ENCODE results near the gene BRIP1. TPM values are rescaled to one million over a fixed set of nuclear protein-coding genes. Genes with fewer than 3 reads are reported as not detected.
A peak's percentile ranks its signal among the peaks of the same experiment; 100 is the strongest.

The BRIP1 gene
- total RNA-seq, result 1 to 10 TPM in 2 of 4 donors, under 1 TPM in 2; 0.80 to 2.4 (median 0.93) TPM

DNA sequence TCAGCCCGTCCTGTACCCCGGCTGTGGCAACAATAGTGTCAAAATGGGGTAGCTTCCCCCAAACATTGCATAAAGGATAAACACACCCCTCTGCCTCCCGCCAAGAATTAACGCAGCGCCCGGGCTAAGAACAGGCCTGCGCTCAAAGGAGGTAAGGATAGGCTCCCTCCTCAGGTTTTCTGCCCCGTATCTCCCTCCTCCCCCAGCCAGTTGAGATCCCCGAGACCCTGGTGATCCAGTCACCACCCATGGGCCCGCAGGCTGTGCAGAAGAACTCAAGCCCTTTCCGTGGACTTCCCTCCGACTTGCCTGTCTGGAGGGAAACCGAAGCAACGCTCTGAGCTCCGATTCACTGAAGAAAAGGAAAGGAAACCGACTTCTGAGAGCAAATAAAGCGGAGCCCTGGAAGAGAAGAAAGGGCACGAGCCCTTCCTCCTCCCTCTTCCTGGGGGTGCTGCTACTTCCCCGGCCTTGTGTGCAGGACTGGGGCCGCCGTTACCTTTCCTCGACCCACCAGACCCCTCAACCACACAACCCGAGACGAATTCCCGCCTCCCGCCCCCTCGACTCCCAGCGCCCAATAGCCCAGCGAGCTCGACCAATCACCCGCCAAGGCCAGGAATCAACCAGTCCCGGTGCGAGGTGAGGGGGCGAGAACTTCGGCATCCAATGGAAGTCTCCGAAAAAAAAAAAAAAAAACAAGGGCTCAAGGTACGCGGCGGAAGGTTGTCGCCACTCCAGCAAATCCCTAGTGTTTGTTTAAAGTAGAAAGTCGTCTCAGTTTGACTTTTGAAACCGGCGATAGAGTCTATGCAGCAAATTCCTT lies at the start of gene BRIP1:
Gene BRIP1 (minus strand): TSS at position 554 of the 826 bp plus-strand sequence. CDS start 1,989 bp downstream, outside the sequence.
- TF ChIP-seq CTCF (IDR thresholded peaks at IDR 0.05) (no peak), POLR2A (IDR thresholded peaks at IDR 0.05) (no peak)
- DNase-seq (ENCODE audit: low spot score in 2 of 2), result peak; percentile 90 to 98
- intact Hi-C loops (cut with DNase I; ENCODE audit: low total_unique reads), result no loop called here
- H3K4me3 ChIP-seq (ENCODE audit: low read depth, poor library complexity, severe bottlenecking), result peak within 1 kb of the TSS; percentile 64
- 0 to 1% methylated on average over 43 of the region's 43 CpGs for WGBS, 2 donors

GRCh38 chr17:61908292-61909037 lies 45.1 kb upstream of the BRIP1 start:
- WGBS, 2 donors, result 81 to 91% methylated on average over 7 of the region's 7 CpGs
- TF ChIP-seq POLR2A (IDR thresholded peaks at IDR 0.05) (no peak), CTCF (IDR thresholded peaks at IDR 0.05) (no peak)
- no peak overlapping the region for H3K4me3 ChIP-seq (ENCODE audit: low read depth, poor library complexity, severe bottlenecking)
- no peak for DNase-seq (ENCODE audit: low spot score in 2 of 2)
- intact Hi-C loops (cut with DNase I; ENCODE audit: low total_unique reads), result no loop called here

DNA sequence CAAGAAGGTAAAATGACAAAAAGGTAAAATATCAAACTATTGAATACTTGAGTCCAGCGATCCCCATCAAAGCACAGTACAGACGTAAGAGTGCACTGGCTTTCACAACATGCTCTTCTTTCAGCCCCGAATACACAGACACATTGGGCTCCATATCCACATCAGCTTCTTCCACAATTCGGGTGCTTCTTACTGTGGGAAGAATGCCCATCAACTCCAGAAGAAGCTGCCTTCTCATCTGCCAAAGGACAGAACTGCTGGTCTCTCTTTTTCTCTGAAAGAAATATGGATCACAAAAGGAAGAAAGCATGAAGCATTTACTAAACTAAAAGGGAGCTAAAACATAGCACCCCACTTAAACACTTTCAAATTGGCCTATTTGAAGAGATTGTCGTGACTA lies 44.0 kb upstream of the BRIP1 start:
- WGBS, 2 donors, result 94 to 96% methylated on average over 5 of the region's 5 CpGs
- intact Hi-C loops (cut with DNase I; ENCODE audit: low total_unique reads), result no loop called here
- TF ChIP-seq POLR2A (IDR thresholded peaks at IDR 0.05) (no peak), CTCF (IDR thresholded peaks at IDR 0.05) (no peak)
- no peak overlapping the region for H3K4me3 ChIP-seq (ENCODE audit: low read depth, poor library complexity, severe bottlenecking)
- DNase-seq (ENCODE audit: low spot score in 2 of 2), result no peak

GRCh38 chr17:61904094-61904710 lies 40.9 kb upstream of the BRIP1 start:
- H3K4me3 ChIP-seq (ENCODE audit: low read depth, poor library complexity, severe bottlenecking), result no peak overlapping the region
- DNase-seq (ENCODE audit: low spot score in 2 of 2), result no peak
- intact Hi-C loops (cut with DNase I; ENCODE audit: low total_unique reads), result no loop called here
- 91 to 94% methylated on average over 5 of the region's 5 CpGs for WGBS, 2 donors
- TF ChIP-seq POLR2A (IDR thresholded peaks at IDR 0.05) (no peak), CTCF (IDR thresholded peaks at IDR 0.05) (no peak)

GRCh38 chr17:61903251-61903650 lies 39.9 kb upstream of the BRIP1 start:
- TF ChIP-seq POLR2A (IDR thresholded peaks at IDR 0.05), result no peak
- TF ChIP-seq CTCF (IDR thresholded peaks at IDR 0.05), result no peak
- H3K4me3 ChIP-seq (ENCODE audit: low read depth, poor library complexity, severe bottlenecking), result no peak overlapping the region
- no peak for DNase-seq (ENCODE audit: low spot score in 2 of 2)
- 96% methylated on average over 3 of the region's 3 CpGs for WGBS, 2 donors
- intact Hi-C loops (cut with DNase I; ENCODE audit: low total_unique reads), result no loop called here

Data from lower leg skin (tissue), 4 donors.